ENCODE measurements around the gene L3MBTL4.

- no peak for TF ChIP-seq MEF2B (IDR thresholded peaks at IDR 0.05; ENCODE audit: partially characterized antibody, poor library complexity, severe bottlenecking)
- TF ChIP-seq NR2F1 (conservative IDR thresholded peaks at IDR 0.05) = no peak
- no peak for TF ChIP-seq RAD21 (IDR thresholded peaks at IDR 0.05; ENCODE audit: insufficient read depth, low read depth, low read length)
- TF ChIP-seq, protein P1, sequence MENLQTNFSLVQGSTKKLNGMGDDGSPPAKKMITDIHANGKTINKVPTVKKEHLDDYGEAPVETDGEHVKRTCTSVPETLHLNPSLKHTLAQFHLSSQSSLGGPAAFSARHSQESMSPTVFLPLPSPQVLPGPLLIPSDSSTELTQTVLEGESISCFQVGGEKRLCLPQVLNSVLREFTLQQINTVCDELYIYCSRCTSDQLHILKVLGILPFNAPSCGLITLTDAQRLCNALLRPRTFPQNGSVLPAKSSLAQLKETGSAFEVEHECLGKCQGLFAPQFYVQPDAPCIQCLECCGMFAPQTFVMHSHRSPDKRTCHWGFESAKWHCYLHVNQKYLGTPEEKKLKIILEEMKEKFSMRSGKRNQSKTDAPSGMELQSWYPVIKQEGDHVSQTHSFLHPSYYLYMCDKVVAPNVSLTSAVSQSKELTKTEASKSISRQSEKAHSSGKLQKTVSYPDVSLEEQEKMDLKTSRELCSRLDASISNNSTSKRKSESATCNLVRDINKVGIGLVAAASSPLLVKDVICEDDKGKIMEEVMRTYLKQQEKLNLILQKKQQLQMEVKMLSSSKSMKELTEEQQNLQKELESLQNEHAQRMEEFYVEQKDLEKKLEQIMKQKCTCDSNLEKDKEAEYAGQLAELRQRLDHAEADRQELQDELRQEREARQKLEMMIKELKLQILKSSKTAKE (IDR thresholded peaks at IDR 0.05; ENCODE audit: low read depth, poor library complexity, severe bottlenecking) = no peak
- TF ChIP-seq KLF5 (IDR thresholded peaks at IDR 0.05; ENCODE audit: partially characterized antibody) = no peak
- TF ChIP-seq, protein P2, sequence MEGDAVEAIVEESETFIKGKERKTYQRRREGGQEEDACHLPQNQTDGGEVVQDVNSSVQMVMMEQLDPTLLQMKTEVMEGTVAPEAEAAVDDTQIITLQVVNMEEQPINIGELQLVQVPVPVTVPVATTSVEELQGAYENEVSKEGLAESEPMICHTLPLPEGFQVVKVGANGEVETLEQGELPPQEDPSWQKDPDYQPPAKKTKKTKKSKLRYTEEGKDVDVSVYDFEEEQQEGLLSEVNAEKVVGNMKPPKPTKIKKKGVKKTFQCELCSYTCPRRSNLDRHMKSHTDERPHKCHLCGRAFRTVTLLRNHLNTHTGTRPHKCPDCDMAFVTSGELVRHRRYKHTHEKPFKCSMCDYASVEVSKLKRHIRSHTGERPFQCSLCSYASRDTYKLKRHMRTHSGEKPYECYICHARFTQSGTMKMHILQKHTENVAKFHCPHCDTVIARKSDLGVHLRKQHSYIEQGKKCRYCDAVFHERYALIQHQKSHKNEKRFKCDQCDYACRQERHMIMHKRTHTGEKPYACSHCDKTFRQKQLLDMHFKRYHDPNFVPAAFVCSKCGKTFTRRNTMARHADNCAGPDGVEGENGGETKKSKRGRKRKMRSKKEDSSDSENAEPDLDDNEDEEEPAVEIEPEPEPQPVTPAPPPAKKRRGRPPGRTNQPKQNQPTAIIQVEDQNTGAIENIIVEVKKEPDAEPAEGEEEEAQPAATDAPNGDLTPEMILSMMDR (IDR thresholded peaks at IDR 0.05 in 2 of 3, conservative IDR thresholded peaks at IDR 0.05 in 1 of 3; ENCODE audit: control insufficient read depth in 2 of 3, extremely low read depth in 1 of 3, insufficient read depth in 1 of 3, low read depth in 3 of 3, low read length in 3 of 3) = no peak
- no peak for TF ChIP-seq SMC3 (IDR thresholded peaks at IDR 0.05; ENCODE audit: borderline replicate concordance, low read length)
- TF ChIP-seq, protein P3, sequence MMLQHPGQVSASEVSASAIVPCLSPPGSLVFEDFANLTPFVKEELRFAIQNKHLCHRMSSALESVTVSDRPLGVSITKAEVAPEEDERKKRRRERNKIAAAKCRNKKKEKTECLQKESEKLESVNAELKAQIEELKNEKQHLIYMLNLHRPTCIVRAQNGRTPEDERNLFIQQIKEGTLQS (IDR thresholded peaks at IDR 0.05; ENCODE audit: borderline replicate concordance, extremely low read depth, low read depth, low read length) = no peak
- no peak for TF ChIP-seq HDAC2 (IDR thresholded peaks at IDR 0.05)
- no peak for TF ChIP-seq HSF1 (IDR thresholded peaks at IDR 0.05; ENCODE audit: low read depth, low read length)
- TF ChIP-seq, protein P4, sequence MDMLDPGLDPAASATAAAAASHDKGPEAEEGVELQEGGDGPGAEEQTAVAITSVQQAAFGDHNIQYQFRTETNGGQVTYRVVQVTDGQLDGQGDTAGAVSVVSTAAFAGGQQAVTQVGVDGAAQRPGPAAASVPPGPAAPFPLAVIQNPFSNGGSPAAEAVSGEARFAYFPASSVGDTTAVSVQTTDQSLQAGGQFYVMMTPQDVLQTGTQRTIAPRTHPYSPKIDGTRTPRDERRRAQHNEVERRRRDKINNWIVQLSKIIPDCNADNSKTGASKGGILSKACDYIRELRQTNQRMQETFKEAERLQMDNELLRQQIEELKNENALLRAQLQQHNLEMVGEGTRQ (IDR thresholded peaks at IDR 0.05; ENCODE audit: borderline replicate concordance, low read depth, low read length) = no peak
- TF ChIP-seq NFYB (IDR thresholded peaks at IDR 0.05; ENCODE audit: insufficient read depth, low read depth, low read length) = no peak
Observed at GRCh38 chr18:6013171-6013810, 401.4 kb downstream of the L3MBTL4 start.
